Measurements from ENCODE around the gene SAMD5.

Gene SAMD5

GRCh38 chr6:147563472-147563871 is 55.0 kb downstream of the SAMD5 start:
- no peak for DNase-seq (ENCODE audit: low read depth)
- H3K4me3 ChIP-seq (ENCODE audit: low read length): no peak overlapping the region
- TF ChIP-seq CTCF (conservative IDR thresholded peaks at IDR 0.05; ENCODE audit: low read length): no peak

DNA sequence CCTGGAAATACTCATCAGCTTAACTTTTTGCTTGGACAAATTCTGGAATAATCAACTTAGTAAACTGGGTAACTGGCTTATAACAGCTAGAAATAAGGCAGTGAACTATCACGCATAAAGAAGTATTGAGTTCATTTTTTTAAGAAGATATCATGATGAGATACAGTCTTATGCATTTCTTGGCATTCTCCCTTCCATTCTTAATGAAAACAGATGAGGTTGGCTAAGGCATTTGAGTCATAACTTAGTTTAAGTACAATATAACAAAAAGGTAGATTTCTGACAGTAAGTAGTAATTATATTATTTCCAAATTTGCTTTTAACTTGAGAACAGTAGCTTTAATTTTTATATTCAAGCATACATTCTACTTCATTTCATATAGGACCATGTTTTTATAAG is 56.1 kb downstream of the SAMD5 start:
- TF ChIP-seq CTCF (conservative IDR thresholded peaks at IDR 0.05; ENCODE audit: low read length): no peak
- DNase-seq (ENCODE audit: low read depth): no peak
- H3K4me3 ChIP-seq (ENCODE audit: low read length): no peak overlapping the region

GRCh38 chr6:147566244-147566898 is 57.9 kb downstream of the SAMD5 start:
- no peak for DNase-seq (ENCODE audit: low read depth)
- TF ChIP-seq CTCF (conservative IDR thresholded peaks at IDR 0.05; ENCODE audit: low read length): no peak
- H3K4me3 ChIP-seq (ENCODE audit: low read length): no peak overlapping the region

DNA sequence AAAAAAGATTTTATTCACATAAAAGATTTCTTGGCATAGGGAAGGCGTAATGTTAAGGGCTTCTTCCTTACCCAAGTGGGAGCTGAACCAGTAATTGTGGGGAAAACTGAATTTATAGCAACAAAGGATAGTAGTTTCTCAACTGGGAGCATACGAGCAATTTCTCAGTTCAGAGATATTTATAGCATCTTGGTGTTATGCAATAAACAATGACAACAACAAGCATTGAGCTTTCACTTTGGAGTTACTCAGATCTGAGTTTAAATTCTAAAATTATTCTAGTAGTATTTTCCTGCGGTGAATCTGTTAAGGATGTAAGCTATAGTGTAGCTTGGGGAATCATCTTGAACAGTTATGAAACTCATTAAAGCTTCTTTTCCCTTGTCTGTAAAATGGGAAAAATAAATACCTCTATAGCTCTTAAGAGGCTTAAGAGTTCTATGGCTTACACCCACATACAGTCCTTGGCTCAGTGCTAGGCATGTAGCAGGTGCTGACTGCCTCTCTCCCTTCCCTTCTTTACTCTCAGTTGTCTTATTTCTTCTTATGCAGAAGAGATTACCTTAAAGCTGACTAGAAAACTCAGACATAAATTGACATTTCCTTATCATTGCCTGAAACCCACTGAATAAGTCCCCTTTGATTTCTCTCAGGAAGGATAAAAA is 58.8 kb downstream of the SAMD5 start:
- TF ChIP-seq CTCF (conservative IDR thresholded peaks at IDR 0.05; ENCODE audit: low read length): no peak
- no peak for DNase-seq (ENCODE audit: low read depth)

GRCh38 chr6:147569788-147570187 is 61.3 kb downstream of the SAMD5 start:
- DNase-seq (ENCODE audit: low read depth): no peak
- H3K4me3 ChIP-seq (ENCODE audit: low read length): no peak overlapping the region
- no peak for TF ChIP-seq CTCF (conservative IDR thresholded peaks at IDR 0.05; ENCODE audit: low read length)

More for the DNA sequence above, 58.8 kb downstream of the SAMD5 start:
- no peak overlapping the region for H3K4me3 ChIP-seq (ENCODE audit: low read length)

- DNase-seq (ENCODE audit: low read depth): no peak
- no peak overlapping the region for H3K4me3 ChIP-seq (ENCODE audit: low read length)
- no peak for TF ChIP-seq CTCF (conservative IDR thresholded peaks at IDR 0.05; ENCODE audit: low read length)
Observed at GRCh38 chr6:147570681-147571080, 62.2 kb downstream of the SAMD5 start.

GRCh38 chr6:147577488-147577887 is 69.0 kb downstream of the SAMD5 start:
- TF ChIP-seq CTCF (conservative IDR thresholded peaks at IDR 0.05; ENCODE audit: low read length): no peak
- H3K4me3 ChIP-seq (ENCODE audit: low read length): no peak overlapping the region
- no peak for DNase-seq (ENCODE audit: low read depth)
